HCT116 (cell line): Measurements from ENCODE around the gene DOHH. TPM values are rescaled to one million over a fixed set of nuclear protein-coding genes. Genes with fewer than 3 reads are reported as not detected.

ENCODE experiments used
- ATAC-seq: fragments of 200-7000 bp; cut with Tn5 transposase; 2 replicates; pipeline ENCODE4 v1.9.1; 2020; ENCODE audit warnings: mild to moderate bottlenecking, moderate library complexity
- BruUV-seq: library from RNA; stranded (reverse); fragments of 400-500 nt; replicated peaks from 2 replicates; lab custom pipeline; 2021; lab: Mats Ljungman, UMichigan
- CTCF ChIA-PET: fragments of 300-600 bp; sonication (Branson Sonifier 250); formaldehyde crosslinking; loops from one replicate; lab custom pipeline; 2021; ENCODE audit warnings: antibody characterized with exemption; lab: Charles Lee
- POLR2A ChIA-PET: fragments of 300-600, 350-600 bp; sonication (Branson Sonifier 250); formaldehyde crosslinking; loops from one replicate; lab custom pipeline; 2021; ENCODE audit warnings: antibody characterized with exemption; lab: Charles Lee
- RAD21 ChIA-PET, 2 experiments: fragments of 300-600 bp; sonication (Branson Sonifier 250); formaldehyde crosslinking; loops; one replicate each; lab custom pipeline; 2023; ENCODE audit warnings: low total read pairs in 2 of 2; ENCODE audit not compliant: uncharacterized antibody in 2 of 2, unreplicated experiment in 2 of 2, low non-redundant PET in 1 of 2; lab: Charles Lee
- DNase-seq: peaks from one replicate; pipeline ENCODE4 v3.0.0-alpha.2; 2010; ENCODE audit warnings: low read depth, low spot score
- H2AFZ ChIP-seq: fragments of 200-600 bp; shearing (Covaris generic), sonication (generic); 2 replicates; pipeline ENCODE4 v1.6.1; 2017; ENCODE audit warnings: low read depth, mixed run types, mixed read lengths, antibody characterized with exemption, low read length; ENCODE audit not compliant: poor library complexity, severe bottlenecking
- H3K27ac ChIP-seq: 2 replicates; pipeline ENCODE4 v1.5.1; 2012; ENCODE audit warnings: low read depth, low read length
- H3K27me3 ChIP-seq: fragments of 200-600 bp; sonication (generic); 2 replicates; pipeline ENCODE4 v1.6.1; 2016; ENCODE audit warnings: mixed run types, low read length, mixed read lengths; ENCODE audit not compliant: insufficient read depth
- H3K36me3 ChIP-seq, 2 experiments: fragments of 200-500 bp in 1 of 2; fragments of 200-600 bp in 1 of 2; sonication (Bioruptor generic) in 1 of 2; sonication (generic) in 1 of 2; 2 replicates each; pipeline versions ENCODE4 v1.5.1 to v1.6.1; 2014 to 2016; ENCODE audit warnings: low read length in 2 of 2, inconsistent platforms in 1 of 2, mixed read lengths in 1 of 2, mixed run types in 1 of 2; ENCODE audit not compliant: insufficient read depth in 2 of 2, control insufficient read depth in 1 of 2
- H3K4me1 ChIP-seq, 2 experiments: fragments of 200-600 bp in 1 of 2; sonication (generic) in 1 of 2; 2 replicates each; pipeline versions ENCODE4 v1.5.1 to v1.6.1; 2012 to 2017; ENCODE audit warnings: low read length in 2 of 2, inconsistent platforms in 1 of 2, mild to moderate bottlenecking in 1 of 2, mixed read lengths in 1 of 2, mixed run types in 1 of 2, moderate library complexity in 1 of 2; ENCODE audit not compliant: insufficient read depth in 2 of 2, control insufficient read depth in 1 of 2
- H3K4me2 ChIP-seq: fragments of 200-600 bp; sonication (generic); 2 replicates; pipeline ENCODE4 v1.6.1; 2017; ENCODE audit warnings: mixed run types, low read length, mixed read lengths
- H3K4me3 ChIP-seq, 2 experiments: fragments of 200-600 bp in 1 of 2; sonication (generic) in 1 of 2; replicated peaks in 1 of 2; 2 replicates each; pipeline ENCODE4 v1.5.1; 2011 to 2016; ENCODE audit warnings: low read length in 2 of 2, control low read depth in 1 of 2, low read depth in 1 of 2, mild to moderate bottlenecking in 1 of 2, mixed read lengths in 1 of 2, mixed run types in 1 of 2
- H3K79me2 ChIP-seq: fragments of 200-600 bp; sonication (generic); 2 replicates; pipeline ENCODE4 v1.6.1; 2017; ENCODE audit warnings: mild to moderate bottlenecking, mixed run types, low read length, moderate library complexity, mixed read lengths; ENCODE audit not compliant: insufficient read depth
- H3K9ac ChIP-seq: fragments of 200-600 bp; sonication (generic); 2 replicates; pipeline ENCODE4 v1.6.1; 2016; ENCODE audit warnings: low read length, mixed read lengths
- H3K9me2 ChIP-seq: fragments of 200-600 bp; sonication (generic), shearing (Covaris generic); 2 replicates; pipeline ENCODE4 v1.6.1; 2017; ENCODE audit warnings: mixed run types, mild to moderate bottlenecking, moderate library complexity; ENCODE audit not compliant: insufficient read depth
- H3K9me3 ChIP-seq, 2 experiments: fragments of 200-500 bp in 1 of 2; fragments of 200-600 bp in 1 of 2; sonication (Bioruptor generic) in 1 of 2; sonication (generic) in 1 of 2; 2 replicates each; pipeline ENCODE4 v1.6.1; 2014 to 2017; ENCODE audit warnings: low read length in 2 of 2, mixed read lengths in 2 of 2, inconsistent platforms in 1 of 2, low read depth in 1 of 2, mild to moderate bottlenecking in 1 of 2, mixed run types in 1 of 2, moderate library complexity in 1 of 2; ENCODE audit not compliant: control insufficient read depth in 1 of 2, insufficient read depth in 1 of 2
- H4K20me1 ChIP-seq: fragments of 200-600 bp; sonication (generic), shearing (Covaris generic); 2 replicates; pipeline ENCODE4 v1.6.1; 2017; ENCODE audit warnings: mixed run types, mild to moderate bottlenecking, moderate library complexity; ENCODE audit not compliant: insufficient read depth
- CEBPB ChIP-seq: IDR thresholded peaks from 2 replicates; pipeline ENCODE4 v1.6.1; 2012; ENCODE audit warnings: low read depth
- ELF1 ChIP-seq: IDR thresholded peaks from 2 replicates; pipeline ENCODE4 v1.6.1; 2012; ENCODE audit warnings: low read depth, borderline replicate concordance
- EZH2 ChIP-seq: fragments of 200-600 bp; sonication (generic); IDR thresholded peaks from 2 replicates; pipeline ENCODE4 v1.6.1; 2017; ENCODE audit warnings: antibody characterized with exemption, mixed run types
- FOSL1 ChIP-seq: IDR thresholded peaks from 2 replicates; pipeline ENCODE4 v1.6.1; 2012; ENCODE audit warnings: low read depth
- JUND ChIP-seq: IDR thresholded peaks from 2 replicates; pipeline ENCODE4 v1.6.1; 2012
- POLR2A ChIP-seq: IDR thresholded peaks from 2 replicates; pipeline ENCODE4 v1.7.0; 2011; ENCODE audit warnings: borderline replicate concordance; ENCODE audit not compliant: insufficient read depth, insufficient read length; ENCODE audit errors: extremely low read depth
- POLR2AphosphoS5 ChIP-seq: IDR thresholded peaks from 2 replicates; pipeline ENCODE4 v1.6.1; 2011; ENCODE audit warnings: mild to moderate bottlenecking, low read depth, low read length, moderate library complexity
- SIN3A ChIP-seq: IDR thresholded peaks from 2 replicates; pipeline ENCODE4 v1.6.1; 2012; ENCODE audit warnings: low read depth
- SP1 ChIP-seq: IDR thresholded peaks from 2 replicates; pipeline ENCODE4 v1.6.1; 2012; ENCODE audit warnings: low read depth
- SRF ChIP-seq: IDR thresholded peaks from 2 replicates; pipeline ENCODE4 v1.6.1; 2012; ENCODE audit warnings: low read depth
- YY1 ChIP-seq: IDR thresholded peaks from 2 replicates; pipeline ENCODE4 v1.6.1; 2011; ENCODE audit warnings: low read length, low read depth, moderate library complexity, mild to moderate bottlenecking; ENCODE audit not compliant: insufficient replicate concordance; ENCODE audit errors: extremely low read depth
- ZFX ChIP-seq: fragments of 450-650 bp; IDR thresholded peaks from 2 replicates; pipeline ENCODE4 v1.6.1; 2017
- ZNF274 ChIP-seq: fragments of 200-500 bp; sonication (Bioruptor generic); IDR thresholded peaks from 2 replicates; pipeline ENCODE4 v1.6.1; 2014; ENCODE audit warnings: mild to moderate bottlenecking, low read depth, low read length, inconsistent platforms
- intact Hi-C: fragments of 100-400 bp; cut with micrococcal nuclease; formaldehyde crosslinking; loops from 2 replicates; pipeline ENCODE4 v1.10.0; 2022
- total RNA-seq: library from RNA; stranded (reverse); gene quantifications from one replicate; pipeline ENCODE4 v1.2.1, GENCODE V29; 2021; ENCODE audit not compliant: unreplicated experiment
- TF ChIP-seq, protein P1 (sequence below): IDR thresholded peaks from 2 replicates; pipeline ENCODE4 v1.6.1; 2012
- TF ChIP-seq, protein P2 (sequence below): IDR thresholded peaks from 2 replicates; pipeline ENCODE4 v1.6.1; 2012
- TF ChIP-seq, protein P3 (sequence below): IDR thresholded peaks from 2 replicates; pipeline ENCODE4 v1.6.1; 2011; ENCODE audit warnings: mild to moderate bottlenecking, low read length, moderate library complexity; ENCODE audit not compliant: insufficient replicate concordance; ENCODE audit errors: extremely low read depth
- TF ChIP-seq, protein P4 (sequence below): IDR thresholded peaks from 2 replicates; pipeline ENCODE4 v1.6.1; 2012; ENCODE audit warnings: low read depth

DOHH gene
- total RNA-seq, 1 experiment from 2014 or later = 20.9 TPM

DNA sequence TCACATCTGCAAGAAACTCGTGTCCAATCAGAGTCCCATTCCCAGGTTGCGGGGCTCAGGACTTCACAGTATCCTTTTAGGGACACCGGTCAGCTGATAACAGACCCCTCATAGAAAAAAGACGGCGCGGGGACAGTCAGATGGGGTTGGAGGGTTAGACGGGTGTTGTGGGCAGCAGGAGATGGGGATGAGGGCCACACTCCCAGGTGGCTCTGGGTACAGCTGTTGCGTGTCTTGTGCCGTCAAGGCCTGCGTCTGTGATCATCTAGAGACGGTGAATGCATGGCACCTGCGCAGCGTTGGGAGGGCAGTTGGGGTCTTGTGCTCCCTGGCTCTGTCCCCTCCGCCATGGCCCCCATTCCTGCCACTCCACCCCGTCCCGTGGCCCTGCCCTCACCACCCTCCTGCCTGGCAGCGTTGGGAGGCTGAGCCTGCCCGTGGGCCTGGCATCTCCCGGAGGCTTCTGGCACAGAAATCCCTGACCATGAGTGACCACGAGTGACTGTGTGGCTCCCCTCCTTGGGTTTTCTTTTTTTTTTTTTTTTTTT is 24.5 kb upstream of the DOHH start:
- H3K4me2 ChIP-seq = no peak overlapping the region
- H3K79me2 ChIP-seq = peaks cover 22% of the 10 kb centered on the region
- intact Hi-C loops = no loop called here
- CTCF ChIA-PET = no interaction called here
- RAD21 ChIA-PET = no interaction called here
- DNase-seq = no peak
- no peak overlapping the region for H3K4me3 ChIP-seq
- TF ChIP-seq, protein P1, sequence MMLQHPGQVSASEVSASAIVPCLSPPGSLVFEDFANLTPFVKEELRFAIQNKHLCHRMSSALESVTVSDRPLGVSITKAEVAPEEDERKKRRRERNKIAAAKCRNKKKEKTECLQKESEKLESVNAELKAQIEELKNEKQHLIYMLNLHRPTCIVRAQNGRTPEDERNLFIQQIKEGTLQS = no peak
- TF ChIP-seq POLR2A (no peak), SRF (no peak), JUND (no peak), YY1 (no peak), FOSL1 (no peak), EZH2 (no peak), ELF1 (no peak), CEBPB (no peak), ZFX (no peak), ZNF274 (no peak), SP1 (no peak), POLR2AphosphoS5 (no peak), SIN3A (no peak)
- TF ChIP-seq, protein P2, sequence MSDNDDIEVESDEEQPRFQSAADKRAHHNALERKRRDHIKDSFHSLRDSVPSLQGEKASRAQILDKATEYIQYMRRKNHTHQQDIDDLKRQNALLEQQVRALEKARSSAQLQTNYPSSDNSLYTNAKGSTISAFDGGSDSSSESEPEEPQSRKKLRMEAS = no peak
- TF ChIP-seq, protein P3, sequence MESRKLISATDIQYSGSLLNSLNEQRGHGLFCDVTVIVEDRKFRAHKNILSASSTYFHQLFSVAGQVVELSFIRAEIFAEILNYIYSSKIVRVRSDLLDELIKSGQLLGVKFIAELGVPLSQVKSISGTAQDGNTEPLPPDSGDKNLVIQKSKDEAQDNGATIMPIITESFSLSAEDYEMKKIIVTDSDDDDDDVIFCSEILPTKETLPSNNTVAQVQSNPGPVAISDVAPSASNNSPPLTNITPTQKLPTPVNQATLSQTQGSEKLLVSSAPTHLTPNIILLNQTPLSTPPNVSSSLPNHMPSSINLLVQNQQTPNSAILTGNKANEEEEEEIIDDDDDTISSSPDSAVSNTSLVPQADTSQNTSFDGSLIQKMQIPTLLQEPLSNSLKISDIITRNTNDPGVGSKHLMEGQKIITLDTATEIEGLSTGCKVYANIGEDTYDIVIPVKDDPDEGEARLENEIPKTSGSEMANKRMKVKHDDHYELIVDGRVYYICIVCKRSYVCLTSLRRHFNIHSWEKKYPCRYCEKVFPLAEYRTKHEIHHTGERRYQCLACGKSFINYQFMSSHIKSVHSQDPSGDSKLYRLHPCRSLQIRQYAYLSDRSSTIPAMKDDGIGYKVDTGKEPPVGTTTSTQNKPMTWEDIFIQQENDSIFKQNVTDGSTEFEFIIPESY = no peak
- TF ChIP-seq, protein P4, sequence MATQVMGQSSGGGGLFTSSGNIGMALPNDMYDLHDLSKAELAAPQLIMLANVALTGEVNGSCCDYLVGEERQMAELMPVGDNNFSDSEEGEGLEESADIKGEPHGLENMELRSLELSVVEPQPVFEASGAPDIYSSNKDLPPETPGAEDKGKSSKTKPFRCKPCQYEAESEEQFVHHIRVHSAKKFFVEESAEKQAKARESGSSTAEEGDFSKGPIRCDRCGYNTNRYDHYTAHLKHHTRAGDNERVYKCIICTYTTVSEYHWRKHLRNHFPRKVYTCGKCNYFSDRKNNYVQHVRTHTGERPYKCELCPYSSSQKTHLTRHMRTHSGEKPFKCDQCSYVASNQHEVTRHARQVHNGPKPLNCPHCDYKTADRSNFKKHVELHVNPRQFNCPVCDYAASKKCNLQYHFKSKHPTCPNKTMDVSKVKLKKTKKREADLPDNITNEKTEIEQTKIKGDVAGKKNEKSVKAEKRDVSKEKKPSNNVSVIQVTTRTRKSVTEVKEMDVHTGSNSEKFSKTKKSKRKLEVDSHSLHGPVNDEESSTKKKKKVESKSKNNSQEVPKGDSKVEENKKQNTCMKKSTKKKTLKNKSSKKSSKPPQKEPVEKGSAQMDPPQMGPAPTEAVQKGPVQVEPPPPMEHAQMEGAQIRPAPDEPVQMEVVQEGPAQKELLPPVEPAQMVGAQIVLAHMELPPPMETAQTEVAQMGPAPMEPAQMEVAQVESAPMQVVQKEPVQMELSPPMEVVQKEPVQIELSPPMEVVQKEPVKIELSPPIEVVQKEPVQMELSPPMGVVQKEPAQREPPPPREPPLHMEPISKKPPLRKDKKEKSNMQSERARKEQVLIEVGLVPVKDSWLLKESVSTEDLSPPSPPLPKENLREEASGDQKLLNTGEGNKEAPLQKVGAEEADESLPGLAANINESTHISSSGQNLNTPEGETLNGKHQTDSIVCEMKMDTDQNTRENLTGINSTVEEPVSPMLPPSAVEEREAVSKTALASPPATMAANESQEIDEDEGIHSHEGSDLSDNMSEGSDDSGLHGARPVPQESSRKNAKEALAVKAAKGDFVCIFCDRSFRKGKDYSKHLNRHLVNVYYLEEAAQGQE = no peak
- ATAC-seq = no peak
- no peak overlapping the region for H2AFZ ChIP-seq
- H4K20me1 ChIP-seq = no peaks in the 10 kb centered on the region
- H3K27me3 ChIP-seq = no peaks in the 10 kb centered on the region
- no TSS peak for BruUV-seq
- H3K36me3 ChIP-seq = peaks cover 8 to 12% of the 10 kb centered on the region in 2 experiments; a peak in 3 of 4 replicates
- H3K9me2 ChIP-seq = no peaks in the 10 kb centered on the region
- no peak overlapping the region for H3K9ac ChIP-seq
- H3K27ac ChIP-seq = no peak overlapping the region
- no peaks in the 10 kb centered on the region for H3K9me3 ChIP-seq
- H3K4me1 ChIP-seq = peaks cover 0 to 12% of the 10 kb centered on the region in 2 experiments; a peak in 1 of 4 replicates
- POLR2A ChIA-PET = interaction anchor here (0.7 kb wide), 1 partner anchor 12 kb away, joined by 6 read pairs; no protein-coding TSS in a partner anchor
